ENCODE measurements around the gene ARID1B.

ARID1B gene

GRCh38 chr6:157124485-157125254 is 347.5 kb downstream of the ARID1B start:
- Histone ChIP-seq H3K27me3 (ENCODE audit: control insufficient read depth, insufficient read depth, low read length, poor library complexity, severe bottlenecking) (no peaks in the 10 kb centered on the region), H3K36me3 (ENCODE audit: control insufficient read depth, insufficient read depth, low read length) (no peaks in the 10 kb centered on the region), H3K4me3 (ENCODE audit: insufficient read depth, low read depth, low read length) (no peak overlapping the region), H3K9me3 (ENCODE audit: control insufficient read depth, low read length) (no peaks in the 10 kb centered on the region), H3K27ac (ENCODE audit: insufficient read depth, low read depth, low read length, poor library complexity, severe bottlenecking) (no peak overlapping the region), H3K4me1 (ENCODE audit: control insufficient read depth, insufficient read depth, low read length) (no peaks in the 10 kb centered on the region)
- 97 to 98% methylated on average over 5 of the region's 5 CpGs for WGBS, 2 experiments

GRCh38 chr6:157125531-157125930 is 348.4 kb downstream of the ARID1B start:
- 93 to 95% methylated on average over 6 to 7 of the region's 7 CpGs for WGBS, 2 experiments
- Histone ChIP-seq H3K27ac (ENCODE audit: insufficient read depth, low read depth, low read length, poor library complexity, severe bottlenecking) (no peak overlapping the region), H3K4me1 (ENCODE audit: control insufficient read depth, insufficient read depth, low read length) (no peaks in the 10 kb centered on the region), H3K4me3 (ENCODE audit: insufficient read depth, low read depth, low read length) (no peak overlapping the region), H3K27me3 (ENCODE audit: control insufficient read depth, insufficient read depth, low read length, poor library complexity, severe bottlenecking) (no peaks in the 10 kb centered on the region), H3K36me3 (ENCODE audit: control insufficient read depth, insufficient read depth, low read length) (no peaks in the 10 kb centered on the region), H3K9me3 (ENCODE audit: control insufficient read depth, low read length) (no peaks in the 10 kb centered on the region)

GRCh38 chr6:157126183-157127098 is 349.3 kb downstream of the ARID1B start:
- no peaks in the 10 kb centered on the region for H3K4me1 ChIP-seq (ENCODE audit: control insufficient read depth, insufficient read depth, low read length)
- no peak overlapping the region for H3K27ac ChIP-seq (ENCODE audit: insufficient read depth, low read depth, low read length, poor library complexity, severe bottlenecking)
- H3K4me3 ChIP-seq (ENCODE audit: insufficient read depth, low read depth, low read length) = no peak overlapping the region
- H3K27me3 ChIP-seq (ENCODE audit: control insufficient read depth, insufficient read depth, low read length, poor library complexity, severe bottlenecking) = no peaks in the 10 kb centered on the region
- no peaks in the 10 kb centered on the region for H3K9me3 ChIP-seq (ENCODE audit: control insufficient read depth, low read length)
- no peaks in the 10 kb centered on the region for H3K36me3 ChIP-seq (ENCODE audit: control insufficient read depth, insufficient read depth, low read length)
- whole genome bisulfite sequencing, 2 experiments = 95 to 96% methylated on average over 10 of the region's 11 CpGs

- H3K4me1 ChIP-seq (ENCODE audit: control insufficient read depth, insufficient read depth, low read length) = no peaks in the 10 kb centered on the region
- H3K27me3 ChIP-seq (ENCODE audit: control insufficient read depth, insufficient read depth, low read length, poor library complexity, severe bottlenecking) = no peaks in the 10 kb centered on the region
- H3K4me3 ChIP-seq (ENCODE audit: insufficient read depth, low read depth, low read length) = no peak overlapping the region
- peaks cover 10% of the 10 kb centered on the region for H3K36me3 ChIP-seq (ENCODE audit: control insufficient read depth, insufficient read depth, low read length)
- H3K9me3 ChIP-seq (ENCODE audit: control insufficient read depth, low read length) = no peaks in the 10 kb centered on the region
- WGBS, 2 experiments = 92 to 97% methylated on average over 4 to 5 of the region's 5 CpGs
- H3K27ac ChIP-seq (ENCODE audit: insufficient read depth, low read depth, low read length, poor library complexity, severe bottlenecking) = no peak overlapping the region
These were observed 351.1 kb downstream of the ARID1B start for GRCh38 chr6:157128235-157128775.

GRCh38 chr6:157131250-157131649 is 354.1 kb downstream of the ARID1B start:
- Histone ChIP-seq H3K27me3 (ENCODE audit: control insufficient read depth, insufficient read depth, low read length, poor library complexity, severe bottlenecking) (no peaks in the 10 kb centered on the region), H3K36me3 (ENCODE audit: control insufficient read depth, insufficient read depth, low read length) (peaks cover 18% of the 10 kb centered on the region), H3K4me3 (ENCODE audit: insufficient read depth, low read depth, low read length) (no peak overlapping the region), H3K9me3 (ENCODE audit: control insufficient read depth, low read length) (no peaks in the 10 kb centered on the region), H3K4me1 (ENCODE audit: control insufficient read depth, insufficient read depth, low read length) (no peaks in the 10 kb centered on the region), H3K27ac (ENCODE audit: insufficient read depth, low read depth, low read length, poor library complexity, severe bottlenecking) (no peak overlapping the region)
- WGBS, 2 experiments = 93% methylated on average over 8 of the region's 8 CpGs

- H3K27ac ChIP-seq (ENCODE audit: insufficient read depth, low read depth, low read length, poor library complexity, severe bottlenecking) = no peak overlapping the region
- WGBS, 2 experiments = 98% methylated on average over 2 of the region's 2 CpGs
- no peaks in the 10 kb centered on the region for H3K27me3 ChIP-seq (ENCODE audit: control insufficient read depth, insufficient read depth, low read length, poor library complexity, severe bottlenecking)
- H3K4me1 ChIP-seq (ENCODE audit: control insufficient read depth, insufficient read depth, low read length) = no peaks in the 10 kb centered on the region
- H3K4me3 ChIP-seq (ENCODE audit: insufficient read depth, low read depth, low read length) = no peak overlapping the region
- no peaks in the 10 kb centered on the region for H3K9me3 ChIP-seq (ENCODE audit: control insufficient read depth, low read length)
- peaks cover 18% of the 10 kb centered on the region for H3K36me3 ChIP-seq (ENCODE audit: control insufficient read depth, insufficient read depth, low read length)
These were observed 356.7 kb downstream of the ARID1B start for GRCh38 chr6:157133856-157134255.

- no peaks in the 10 kb centered on the region for H3K27me3 ChIP-seq (ENCODE audit: control insufficient read depth, insufficient read depth, low read length, poor library complexity, severe bottlenecking)
- 95% methylated on average over 7 of the region's 7 CpGs for WGBS, 2 experiments
- no peak overlapping the region for H3K27ac ChIP-seq (ENCODE audit: insufficient read depth, low read depth, low read length, poor library complexity, severe bottlenecking)
- no peak overlapping the region for H3K4me3 ChIP-seq (ENCODE audit: insufficient read depth, low read depth, low read length)
- H3K4me1 ChIP-seq (ENCODE audit: control insufficient read depth, insufficient read depth, low read length) = no peaks in the 10 kb centered on the region
- H3K36me3 ChIP-seq (ENCODE audit: control insufficient read depth, insufficient read depth, low read length) = peaks cover 18% of the 10 kb centered on the region
- H3K9me3 ChIP-seq (ENCODE audit: control insufficient read depth, low read length) = no peaks in the 10 kb centered on the region
These were observed 357.3 kb downstream of the ARID1B start for GRCh38 chr6:157134402-157135047.

GRCh38 chr6:157135691-157136090 is 358.5 kb downstream of the ARID1B start:
- no peaks in the 10 kb centered on the region for H3K9me3 ChIP-seq (ENCODE audit: control insufficient read depth, low read length)
- WGBS, 2 experiments = 100% methylated on average over 1 of the region's 1 CpG; no CpG with 5 or more reads in 1 of the 2 experiments
- no peaks in the 10 kb centered on the region for H3K27me3 ChIP-seq (ENCODE audit: control insufficient read depth, insufficient read depth, low read length, poor library complexity, severe bottlenecking)
- H3K36me3 ChIP-seq (ENCODE audit: control insufficient read depth, insufficient read depth, low read length) = peaks cover 18% of the 10 kb centered on the region
- H3K4me1 ChIP-seq (ENCODE audit: control insufficient read depth, insufficient read depth, low read length) = no peaks in the 10 kb centered on the region
- no peak overlapping the region for H3K27ac ChIP-seq (ENCODE audit: insufficient read depth, low read depth, low read length, poor library complexity, severe bottlenecking)
- H3K4me3 ChIP-seq (ENCODE audit: insufficient read depth, low read depth, low read length) = no peak overlapping the region

- Histone ChIP-seq H3K4me3 (ENCODE audit: insufficient read depth, low read depth, low read length) (no peak overlapping the region), H3K4me1 (ENCODE audit: control insufficient read depth, insufficient read depth, low read length) (no peaks in the 10 kb centered on the region), H3K27me3 (ENCODE audit: control insufficient read depth, insufficient read depth, low read length, poor library complexity, severe bottlenecking) (no peaks in the 10 kb centered on the region), H3K9me3 (ENCODE audit: control insufficient read depth, low read length) (no peaks in the 10 kb centered on the region), H3K36me3 (ENCODE audit: control insufficient read depth, insufficient read depth, low read length) (peaks cover 16% of the 10 kb centered on the region), H3K27ac (ENCODE audit: insufficient read depth, low read depth, low read length, poor library complexity, severe bottlenecking) (no peak overlapping the region)
- WGBS, 2 experiments = 100% methylated on average over 2 of the region's 2 CpGs
These were observed 360.3 kb downstream of the ARID1B start for GRCh38 chr6:157137501-157137900.

Data from ectodermal cell (in vitro differentiated cells).